ENCODE results near the gene L3MBTL4.

- TF ChIP-seq, protein P1, sequence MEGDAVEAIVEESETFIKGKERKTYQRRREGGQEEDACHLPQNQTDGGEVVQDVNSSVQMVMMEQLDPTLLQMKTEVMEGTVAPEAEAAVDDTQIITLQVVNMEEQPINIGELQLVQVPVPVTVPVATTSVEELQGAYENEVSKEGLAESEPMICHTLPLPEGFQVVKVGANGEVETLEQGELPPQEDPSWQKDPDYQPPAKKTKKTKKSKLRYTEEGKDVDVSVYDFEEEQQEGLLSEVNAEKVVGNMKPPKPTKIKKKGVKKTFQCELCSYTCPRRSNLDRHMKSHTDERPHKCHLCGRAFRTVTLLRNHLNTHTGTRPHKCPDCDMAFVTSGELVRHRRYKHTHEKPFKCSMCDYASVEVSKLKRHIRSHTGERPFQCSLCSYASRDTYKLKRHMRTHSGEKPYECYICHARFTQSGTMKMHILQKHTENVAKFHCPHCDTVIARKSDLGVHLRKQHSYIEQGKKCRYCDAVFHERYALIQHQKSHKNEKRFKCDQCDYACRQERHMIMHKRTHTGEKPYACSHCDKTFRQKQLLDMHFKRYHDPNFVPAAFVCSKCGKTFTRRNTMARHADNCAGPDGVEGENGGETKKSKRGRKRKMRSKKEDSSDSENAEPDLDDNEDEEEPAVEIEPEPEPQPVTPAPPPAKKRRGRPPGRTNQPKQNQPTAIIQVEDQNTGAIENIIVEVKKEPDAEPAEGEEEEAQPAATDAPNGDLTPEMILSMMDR (conservative IDR thresholded peaks at IDR 0.05; ENCODE audit: low read depth, low read length) = no peak
- no peak for TF ChIP-seq EZH2 (IDR thresholded peaks at IDR 0.05; ENCODE audit: borderline replicate concordance, low read depth, low read length, poor library complexity, severe bottlenecking)
These were observed 499.8 kb downstream of the L3MBTL4 start for GRCh38 chr18:5914951-5915350.
